Heart left ventricle (tissue), 13 donors: ENCODE data around the gene PTPRD.

ENCODE experiments used
- POLR2A ChIP-seq, 2 donors: fragments of 450-650 bp; IDR thresholded peaks; one replicate each; pipeline ENCODE4 v1.6.1; 2017; ENCODE audit warnings: antibody characterized with exemption in 2 of 2, mild to moderate bottlenecking in 2 of 2, moderate library complexity in 2 of 2
- TF ChIP-seq, protein P1 (sequence below), 12 donors: fragments of 200-600 bp; sonication (generic) in 4 of 12; IDR thresholded peaks; one replicate each; pipeline versions ENCODE4 v1.5.0 to v1.8.0; 2018 to 2022; ENCODE audit warnings: antibody characterized with exemption in 12 of 12, mild to moderate bottlenecking in 5 of 12
- donor health status: ischemic (EF 13 %, LVEDD 7.1; RV severe dilation, severe dysfunction).
- donor health status: DM: no; HTN: yes; CAD: no.
- donor health status: DM: no; HTN: no; CAD: no.
- donor health status: ischemic (EF 25% LVEDD 6.9; RV normal size, moderate dysfunction).
- donor health status: ischemic (EF 25% LVEDD 5.7; RV mildly dilated, moderate dysfunction).
- donor health status: ischemic (EF 35%, LVEDD 5.7; RV mildly dilated, moderate dysfunction).
- donor health status: nonischemic (EF 11% LVEDD 7.7; RV severe dilation, severe dysfunction).
- donor health status: DM: yes; HTN: yes; CAD: no.
- donor health status: PGD.
- donor health status: ischemic (EF 29% LVEDD 5.4; RV normal size, mild dysfunction).
- donor health status: nonischemic (EF 23%, LVEDD 6.1; RV moderate dilation, normal function).

DNA sequence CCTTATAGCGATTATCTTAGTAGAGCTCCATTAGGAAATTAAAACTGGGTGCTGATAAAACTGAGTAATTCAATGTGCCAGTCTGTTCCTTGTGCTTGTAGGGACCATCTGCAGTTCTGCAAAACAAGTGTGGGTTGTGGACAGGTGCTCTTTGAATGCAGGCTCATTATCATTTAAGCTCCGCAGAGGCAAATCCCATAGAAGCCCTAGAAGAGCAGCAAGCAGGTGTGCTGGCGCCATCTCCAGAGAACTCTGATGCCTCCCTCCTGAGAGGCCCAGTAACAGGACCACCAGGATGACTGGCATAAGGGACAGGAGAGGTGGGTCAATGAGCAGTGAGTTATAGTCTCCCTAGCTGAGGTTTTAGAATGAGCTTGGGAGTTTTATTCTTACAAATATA is 1470.8 kb downstream of the PTPRD start:
- TF ChIP-seq, protein P1, sequence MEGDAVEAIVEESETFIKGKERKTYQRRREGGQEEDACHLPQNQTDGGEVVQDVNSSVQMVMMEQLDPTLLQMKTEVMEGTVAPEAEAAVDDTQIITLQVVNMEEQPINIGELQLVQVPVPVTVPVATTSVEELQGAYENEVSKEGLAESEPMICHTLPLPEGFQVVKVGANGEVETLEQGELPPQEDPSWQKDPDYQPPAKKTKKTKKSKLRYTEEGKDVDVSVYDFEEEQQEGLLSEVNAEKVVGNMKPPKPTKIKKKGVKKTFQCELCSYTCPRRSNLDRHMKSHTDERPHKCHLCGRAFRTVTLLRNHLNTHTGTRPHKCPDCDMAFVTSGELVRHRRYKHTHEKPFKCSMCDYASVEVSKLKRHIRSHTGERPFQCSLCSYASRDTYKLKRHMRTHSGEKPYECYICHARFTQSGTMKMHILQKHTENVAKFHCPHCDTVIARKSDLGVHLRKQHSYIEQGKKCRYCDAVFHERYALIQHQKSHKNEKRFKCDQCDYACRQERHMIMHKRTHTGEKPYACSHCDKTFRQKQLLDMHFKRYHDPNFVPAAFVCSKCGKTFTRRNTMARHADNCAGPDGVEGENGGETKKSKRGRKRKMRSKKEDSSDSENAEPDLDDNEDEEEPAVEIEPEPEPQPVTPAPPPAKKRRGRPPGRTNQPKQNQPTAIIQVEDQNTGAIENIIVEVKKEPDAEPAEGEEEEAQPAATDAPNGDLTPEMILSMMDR (IDR thresholded peaks at IDR 0.05), result no peak
- no peak for TF ChIP-seq POLR2A (IDR thresholded peaks at IDR 0.05)
